HUES64 (cell line): Measurements from ENCODE around the gene BCAP29.

Source experiments
- H3K27ac ChIP-seq: 2 replicates; pipeline ENCODE4 v1.7.0; 2013; ENCODE audit warnings: low read depth, low read length, inconsistent platforms
- H3K27me3 ChIP-seq: 2 replicates; pipeline ENCODE4 v1.6.1; 2013; ENCODE audit warnings: mild to moderate bottlenecking, low read length; ENCODE audit not compliant: insufficient read depth
- H3K36me3 ChIP-seq: 2 replicates; pipeline ENCODE4 v1.6.1; 2013; ENCODE audit warnings: mild to moderate bottlenecking, low read length; ENCODE audit not compliant: insufficient read depth
- H3K4me1 ChIP-seq: 2 replicates; pipeline ENCODE4 v1.6.1; 2013; ENCODE audit warnings: mild to moderate bottlenecking, low read length, moderate library complexity; ENCODE audit not compliant: insufficient read depth
- H3K4me3 ChIP-seq: 2 replicates; pipeline ENCODE4 v1.5.1; 2013; ENCODE audit warnings: mild to moderate bottlenecking, low read length, moderate library complexity
- H3K9ac ChIP-seq: 2 replicates; pipeline ENCODE4 v1.6.1; 2013; ENCODE audit warnings: mild to moderate bottlenecking, low read depth, low read length
- H3K9me3 ChIP-seq: 2 replicates; pipeline ENCODE4 v1.6.1; 2013; ENCODE audit warnings: low read depth, low read length; ENCODE audit not compliant: insufficient read depth
- WGBS: fragments of 150-250, 120-280 bp; methylation state at CpG from one replicate; pipeline ENCODE4 v1.1.7; 2013; ENCODE audit warnings: missing lambda C conversion rate; 5-methylcytosine and 5-hydroxymethylcytosine counted together

Gene BCAP29

GRCh38 chr7:107584716-107585115 lies 4.7 kb downstream of the BCAP29 start:
- Histone ChIP-seq H3K27me3 (no peaks in the 10 kb centered on the region), H3K36me3 (peaks cover 14% of the 10 kb centered on the region; the same call in 1 of the 2 replicates), H3K9ac (no peak overlapping the region), H3K4me1 (no peaks in the 10 kb centered on the region), H3K4me3 (no peak overlapping the region), H3K9me3 (no peaks in the 10 kb centered on the region), H3K27ac (no peak overlapping the region)
- 86% methylated on average over 2 of the region's 2 CpGs for WGBS

GRCh38 chr7:107588529-107589130 lies 8.6 kb downstream of the BCAP29 start:
- no peak overlapping the region for H3K4me3 ChIP-seq
- H3K36me3 ChIP-seq = peaks cover 14% of the 10 kb centered on the region; the same call in 1 of the 2 replicates
- no peaks in the 10 kb centered on the region for H3K4me1 ChIP-seq
- no peak overlapping the region for H3K27ac ChIP-seq
- H3K9me3 ChIP-seq = no peaks in the 10 kb centered on the region
- H3K9ac ChIP-seq = no peak overlapping the region
- H3K27me3 ChIP-seq = no peaks in the 10 kb centered on the region
- over 99% methylated on average over 5 of the region's 5 CpGs for WGBS

GRCh38 chr7:107591421-107591820 lies 11.4 kb downstream of the BCAP29 start:
- H3K4me1 ChIP-seq = no peaks in the 10 kb centered on the region
- H3K9ac ChIP-seq = no peak overlapping the region
- no peaks in the 10 kb centered on the region for H3K9me3 ChIP-seq
- WGBS = 93% methylated on average over 3 of the region's 3 CpGs
- no peak overlapping the region for H3K27ac ChIP-seq
- H3K4me3 ChIP-seq = no peak overlapping the region
- peaks cover 13% of the 10 kb centered on the region for H3K36me3 ChIP-seq
- no peaks in the 10 kb centered on the region for H3K27me3 ChIP-seq

- WGBS = 98% methylated on average over 5 of the region's 5 CpGs
- Histone ChIP-seq H3K4me3 (no peak overlapping the region), H3K4me1 (no peaks in the 10 kb centered on the region), H3K27me3 (no peaks in the 10 kb centered on the region), H3K27ac (no peak overlapping the region), H3K36me3 (peaks cover 8% of the 10 kb centered on the region), H3K9ac (no peak overlapping the region), H3K9me3 (no peaks in the 10 kb centered on the region)
Measured at GRCh38 chr7:107592361-107593024, 12.4 kb downstream of the BCAP29 start.

GRCh38 chr7:107593025-107593410 lies 13.0 kb downstream of the BCAP29 start:
- Histone ChIP-seq H3K27ac (no peak overlapping the region), H3K9me3 (no peaks in the 10 kb centered on the region), H3K9ac (no peak overlapping the region), H3K4me1 (no peaks in the 10 kb centered on the region), H3K36me3 (peaks cover 8% of the 10 kb centered on the region), H3K4me3 (no peak overlapping the region), H3K27me3 (no peaks in the 10 kb centered on the region)
- 98% methylated on average over 1 of the region's 1 CpG for WGBS

- Histone ChIP-seq H3K4me3 (no peak overlapping the region), H3K9ac (no peak overlapping the region), H3K4me1 (no peaks in the 10 kb centered on the region), H3K36me3 (peaks cover 7% of the 10 kb centered on the region), H3K9me3 (no peaks in the 10 kb centered on the region), H3K27me3 (no peaks in the 10 kb centered on the region), H3K27ac (no peak overlapping the region)
- 92% methylated on average over 3 of the region's 4 CpGs for WGBS
Measured at GRCh38 chr7:107594961-107595737, 15.1 kb downstream of the BCAP29 start.

- Histone ChIP-seq H3K9ac (no peak overlapping the region), H3K9me3 (no peaks in the 10 kb centered on the region), H3K4me3 (no peak overlapping the region), H3K27ac (no peak overlapping the region), H3K36me3 (peaks cover 25% of the 10 kb centered on the region), H3K4me1 (no peaks in the 10 kb centered on the region), H3K27me3 (no peaks in the 10 kb centered on the region)
- 89% methylated on average over 5 of the region's 5 CpGs for WGBS
Measured at GRCh38 chr7:107596881-107597581, 17.0 kb downstream of the BCAP29 start.

GRCh38 chr7:107597582-107597916 lies 17.5 kb downstream of the BCAP29 start:
- no CpG with 5 or more reads among the region's 1 CpG for WGBS
- H3K27me3 ChIP-seq = no peaks in the 10 kb centered on the region
- H3K27ac ChIP-seq = no peak overlapping the region
- no peak overlapping the region for H3K9ac ChIP-seq
- H3K4me3 ChIP-seq = no peak overlapping the region
- peaks cover 26% of the 10 kb centered on the region for H3K36me3 ChIP-seq
- no peaks in the 10 kb centered on the region for H3K9me3 ChIP-seq
- H3K4me1 ChIP-seq = no peaks in the 10 kb centered on the region

- no peak overlapping the region for H3K27ac ChIP-seq
- no peak overlapping the region for H3K4me3 ChIP-seq
- H3K9ac ChIP-seq = no peak overlapping the region
- no peaks in the 10 kb centered on the region for H3K9me3 ChIP-seq
- H3K4me1 ChIP-seq = no peaks in the 10 kb centered on the region
- WGBS = 94% methylated on average over 4 of the region's 4 CpGs
- H3K36me3 ChIP-seq = peaks cover 26% of the 10 kb centered on the region
- no peaks in the 10 kb centered on the region for H3K27me3 ChIP-seq
Measured at GRCh38 chr7:107597953-107598352, 17.9 kb downstream of the BCAP29 start.

GRCh38 chr7:107599262-107599661 lies 19.2 kb downstream of the BCAP29 start:
- 100% methylated on average over 1 of the region's 1 CpG for WGBS
- Histone ChIP-seq H3K27me3 (no peaks in the 10 kb centered on the region), H3K36me3 (peaks cover 26% of the 10 kb centered on the region), H3K27ac (no peak overlapping the region), H3K4me1 (no peaks in the 10 kb centered on the region), H3K4me3 (no peak overlapping the region), H3K9ac (no peak overlapping the region), H3K9me3 (no peaks in the 10 kb centered on the region)

- H3K9ac ChIP-seq = no peak overlapping the region
- H3K4me1 ChIP-seq = no peaks in the 10 kb centered on the region
- no peak overlapping the region for H3K4me3 ChIP-seq
- no peak overlapping the region for H3K27ac ChIP-seq
- WGBS = 100% methylated on average over 1 of the region's 2 CpGs
- no peaks in the 10 kb centered on the region for H3K27me3 ChIP-seq
- no peaks in the 10 kb centered on the region for H3K9me3 ChIP-seq
- peaks cover 20% of the 10 kb centered on the region for H3K36me3 ChIP-seq
Measured at GRCh38 chr7:107600816-107601215, 20.8 kb downstream of the BCAP29 start.
